GM12865 (cell line): ENCODE data around the gene PMEL.

Experiments used
- DNase-seq: peaks from one replicate; pipeline ENCODE4 v3.0.0; 2010; ENCODE audit warnings: low read depth
- H3K4me3 ChIP-seq: 2 replicates; pipeline ENCODE4 v1.5.1; 2011; ENCODE audit warnings: mild to moderate bottlenecking, low read depth, low read length, control low read depth
- CTCF ChIP-seq: IDR thresholded peaks from 2 replicates; pipeline ENCODE4 v1.5.1; 2011; ENCODE audit warnings: low read length, control low read depth, low read depth, inconsistent platforms; ENCODE audit not compliant: insufficient read depth; ENCODE audit errors: missing control alignments

The PMEL gene

GRCh38 chr12:55942055-55942454 is 23.8 kb downstream of the PMEL start:
- H3K4me3 ChIP-seq, result no peak overlapping the region
- TF ChIP-seq CTCF, result no peak
- DNase-seq, result no peak

GRCh38 chr12:55940065-55940732 is 25.6 kb downstream of the PMEL start:
- DNase-seq, result peak; percentile 91
- peak; percentile 96 for TF ChIP-seq CTCF
- H3K4me3 ChIP-seq, result no peak overlapping the region

- no peak for DNase-seq
- TF ChIP-seq CTCF, result no peak
- H3K4me3 ChIP-seq, result no peak overlapping the region
Observed at GRCh38 chr12:55938826-55939501, 26.9 kb downstream of the PMEL start.

- no peak overlapping the region for H3K4me3 ChIP-seq
- DNase-seq, result no peak
- no peak for TF ChIP-seq CTCF
Observed at GRCh38 chr12:55937981-55938380, 27.9 kb downstream of the PMEL start.

- H3K4me3 ChIP-seq, result no peak overlapping the region
- no peak for TF ChIP-seq CTCF
- DNase-seq, result no peak
Observed at GRCh38 chr12:55935738-55936151, 30.1 kb downstream of the PMEL start.

- no peak for DNase-seq
Observed at GRCh38 chr12:55934773-55935172, 31.1 kb downstream of the PMEL start.

More at GRCh38 chr12:55934773-55935172, 31.1 kb downstream of the PMEL start:
- TF ChIP-seq CTCF, result no peak
- no peak overlapping the region for H3K4me3 ChIP-seq
